Mammary epithelial cell (primary cell): ENCODE measurements around the gene TTLL12.

Experiments
- EZH2 ChIP-seq: IDR thresholded peaks from 2 replicates; pipeline ENCODE4 v1.6.1; 2012; ENCODE audit warnings: low read length, inconsistent platforms, borderline replicate concordance
- TF ChIP-seq, protein P1 (sequence below), 2 donors: IDR thresholded peaks in 1 of 2; conservative IDR thresholded peaks in 1 of 2; 2 replicates each; pipeline ENCODE4 v1.5.1; 2011 to 2012; ENCODE audit warnings: inconsistent platforms in 2 of 2, low read length in 2 of 2, mild to moderate bottlenecking in 2 of 2, control low read depth in 1 of 2, low read depth in 1 of 2; ENCODE audit not compliant: insufficient read depth in 1 of 2; ENCODE audit errors: extremely low read depth in 1 of 2

DNA sequence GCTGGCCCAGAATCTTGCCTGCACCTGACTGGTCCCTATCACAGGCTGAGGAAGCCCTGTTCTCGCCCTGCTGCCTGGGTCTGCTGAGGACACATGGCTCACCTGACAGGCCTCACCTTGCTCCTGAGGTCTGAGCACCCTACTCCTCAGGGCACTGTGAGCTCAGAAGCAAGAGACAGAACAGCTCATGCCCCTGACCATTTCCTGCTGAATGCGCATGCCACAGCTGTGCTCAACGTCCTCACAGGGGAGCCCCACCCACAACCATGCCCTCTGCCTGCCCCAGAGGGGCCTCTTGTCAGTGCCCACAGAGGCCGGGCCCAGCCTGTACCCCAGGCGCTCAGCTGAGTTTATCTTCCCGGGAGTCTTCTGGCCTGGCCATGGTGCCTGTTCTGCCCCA lies 38.4 kb downstream of the TTLL12 start:
- TF ChIP-seq EZH2: no peak
- TF ChIP-seq, protein P1, sequence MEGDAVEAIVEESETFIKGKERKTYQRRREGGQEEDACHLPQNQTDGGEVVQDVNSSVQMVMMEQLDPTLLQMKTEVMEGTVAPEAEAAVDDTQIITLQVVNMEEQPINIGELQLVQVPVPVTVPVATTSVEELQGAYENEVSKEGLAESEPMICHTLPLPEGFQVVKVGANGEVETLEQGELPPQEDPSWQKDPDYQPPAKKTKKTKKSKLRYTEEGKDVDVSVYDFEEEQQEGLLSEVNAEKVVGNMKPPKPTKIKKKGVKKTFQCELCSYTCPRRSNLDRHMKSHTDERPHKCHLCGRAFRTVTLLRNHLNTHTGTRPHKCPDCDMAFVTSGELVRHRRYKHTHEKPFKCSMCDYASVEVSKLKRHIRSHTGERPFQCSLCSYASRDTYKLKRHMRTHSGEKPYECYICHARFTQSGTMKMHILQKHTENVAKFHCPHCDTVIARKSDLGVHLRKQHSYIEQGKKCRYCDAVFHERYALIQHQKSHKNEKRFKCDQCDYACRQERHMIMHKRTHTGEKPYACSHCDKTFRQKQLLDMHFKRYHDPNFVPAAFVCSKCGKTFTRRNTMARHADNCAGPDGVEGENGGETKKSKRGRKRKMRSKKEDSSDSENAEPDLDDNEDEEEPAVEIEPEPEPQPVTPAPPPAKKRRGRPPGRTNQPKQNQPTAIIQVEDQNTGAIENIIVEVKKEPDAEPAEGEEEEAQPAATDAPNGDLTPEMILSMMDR (conservative IDR thresholded peaks at IDR 0.05 in 1 of 2, IDR thresholded peaks at IDR 0.05 in 1 of 2; ENCODE audit: extremely low read depth in 1 of 2, insufficient read depth in 1 of 2, low read depth in 1 of 2, low read length in 2 of 2): no peak
